ENCODE results near the gene PALM3.
A peak's percentile ranks its signal among the peaks of the same experiment; 100 is the strongest.

The PALM3 gene

DNA sequence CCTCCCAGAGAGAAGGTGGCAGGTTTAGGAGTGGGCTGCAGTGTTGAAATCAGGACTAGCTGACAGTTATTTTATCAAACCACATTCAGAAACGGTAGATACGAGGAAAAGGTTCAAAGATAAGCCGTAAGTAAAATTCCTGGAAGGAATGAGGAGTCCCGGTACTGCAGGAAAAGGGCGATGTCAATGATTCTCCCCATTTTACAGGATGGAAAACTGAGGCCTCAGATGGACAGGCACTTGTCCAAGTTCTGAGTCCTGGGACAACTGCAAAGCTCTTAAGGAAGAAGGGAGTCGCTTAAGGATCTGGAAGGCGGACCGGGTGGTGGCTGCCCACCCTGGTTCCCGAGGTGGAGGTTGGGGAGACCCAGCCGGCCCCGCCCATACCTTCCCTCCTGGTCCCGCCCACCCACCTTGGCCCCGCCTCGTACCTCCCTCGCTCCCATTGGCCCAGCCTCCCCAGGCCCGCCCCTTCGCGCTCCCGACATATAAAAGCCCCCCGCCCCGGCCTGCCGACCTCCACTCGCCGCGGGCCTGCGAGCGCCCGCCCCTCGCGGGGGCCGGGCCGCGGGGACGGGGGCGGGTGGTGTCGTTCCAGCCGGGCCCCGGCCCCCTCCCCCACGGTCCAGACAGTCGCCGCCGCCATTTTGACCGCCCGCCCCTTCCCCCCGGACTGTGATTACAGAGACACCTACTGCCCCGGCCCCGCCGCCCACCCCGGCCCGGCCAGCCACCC, 56.4 kb downstream of the PALM3 start:
- peak; percentile 33 for DNase-seq (ENCODE audit: low read depth, low spot score)
- peak overlapping the region; percentile 82 for H3K27ac ChIP-seq

DNA sequence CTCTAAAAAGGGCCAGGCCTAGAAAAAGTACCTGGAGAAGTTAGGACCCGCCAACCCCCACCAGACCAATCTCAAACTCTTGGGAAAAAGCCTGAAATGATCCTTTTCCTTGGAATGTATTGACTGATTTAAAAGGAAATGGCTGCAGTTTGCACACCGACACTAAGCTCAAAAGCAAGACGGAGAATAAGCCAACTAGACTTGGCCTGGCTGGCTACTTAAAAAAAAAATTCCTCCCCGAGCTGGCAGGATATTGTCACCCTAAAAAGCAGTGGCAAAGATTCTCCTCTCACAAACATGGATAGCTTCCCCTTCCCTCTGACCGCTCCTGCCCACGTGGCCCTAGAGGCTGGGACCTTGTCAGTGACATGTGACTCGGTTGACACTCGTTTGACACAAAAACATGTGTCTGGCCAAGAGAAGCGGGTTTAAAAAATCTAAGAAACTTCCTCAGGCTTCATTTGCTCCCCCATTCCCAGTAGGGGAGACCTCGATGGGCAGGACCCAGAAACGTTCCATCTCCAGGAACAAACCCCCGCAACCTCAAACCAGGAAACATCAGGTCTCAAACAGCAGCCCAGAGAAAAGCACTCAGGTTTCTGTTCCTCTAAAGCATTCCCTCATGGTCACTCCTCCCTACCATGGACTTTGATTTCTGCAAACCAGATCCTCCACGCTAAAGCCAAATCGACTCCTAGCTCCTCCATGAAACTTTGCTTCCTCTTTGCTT, 57.1 kb downstream of the PALM3 start:
- no peak for DNase-seq (ENCODE audit: low read depth, low spot score)
- H3K27ac ChIP-seq: peak overlapping the region; percentile 82
